PC-9 (cell line): ENCODE results near the gene PLCH2. TPM values are rescaled to one million over a fixed set of nuclear protein-coding genes. Genes with fewer than 3 reads are reported as not detected.

ENCODE experiments used
- BruUV-seq: library from RNA; stranded (reverse); fragments of 400-500 nt; replicated peaks from 2 replicates; lab custom pipeline; 2021; lab: Mats Ljungman, UMichigan
- CTCF ChIA-PET: fragments of 300-600 bp; sonication (Branson Sonifier 250); formaldehyde crosslinking; loops from one replicate; lab custom pipeline; 2022; ENCODE audit warnings: antibody characterized with exemption; lab: Charles Lee
- POLR2A ChIA-PET: fragments of 300-600 bp; sonication (Branson Sonifier 250); formaldehyde crosslinking; loops from one replicate; lab custom pipeline; 2022; ENCODE audit warnings: antibody characterized with exemption; ENCODE audit not compliant: unreplicated experiment; lab: Charles Lee
- DNase-seq, 2 experiments: peaks; one replicate each; pipeline versions ENCODE4 v3.0.0 to v3.0.0-alpha.2; 2015 to 2022; ENCODE audit warnings: mixed read lengths in 1 of 2
- H2AFZ ChIP-seq: fragments of 200-600 bp; sonication (generic); 2 replicates; pipeline ENCODE4 v1.8.1; 2017; ENCODE audit warnings: antibody characterized with exemption
- H3F3A ChIP-seq: fragments of 200-600 bp; sonication (generic); 2 replicates; pipeline ENCODE4 v1.8.1; 2017; ENCODE audit warnings: antibody characterized with exemption, mild to moderate bottlenecking, low read depth; ENCODE audit not compliant: insufficient read depth
- H3K27ac ChIP-seq: fragments of 200-600 bp; sonication (generic); 2 replicates; pipeline ENCODE4 v1.6.1; 2016; ENCODE audit warnings: mixed run types
- H3K27me3 ChIP-seq: fragments of 200-600 bp; sonication (generic); 2 replicates; pipeline ENCODE4 v1.6.1; 2016; ENCODE audit warnings: low read depth, mixed run types; ENCODE audit not compliant: insufficient read depth
- H3K36me3 ChIP-seq: fragments of 200-600 bp; sonication (generic); 2 replicates; pipeline ENCODE4 v1.6.1; 2016; ENCODE audit warnings: low read depth, mixed run types
- H3K4me1 ChIP-seq: fragments of 200-600 bp; sonication (generic); replicated peaks from 2 replicates; pipeline ENCODE4 v1.6.1; 2016; ENCODE audit warnings: mixed run types; ENCODE audit not compliant: insufficient read depth
- H3K4me2 ChIP-seq: fragments of 200-600 bp; sonication (generic); 2 replicates; pipeline ENCODE4 v1.6.1; 2017; ENCODE audit warnings: mixed run types
- H3K4me3 ChIP-seq: fragments of 200-600 bp; sonication (generic); 2 replicates; pipeline ENCODE4 v1.6.1; 2016; ENCODE audit warnings: mixed run types
- H3K79me2 ChIP-seq: fragments of 200-600 bp; sonication (generic); 2 replicates; pipeline ENCODE4 v1.6.1; 2017; ENCODE audit warnings: low read depth, mixed run types
- H3K9me2 ChIP-seq: fragments of 200-600 bp; sonication (generic); 2 replicates; pipeline ENCODE4 v1.8.1; 2017; ENCODE audit warnings: mild to moderate bottlenecking; ENCODE audit not compliant: insufficient read depth
- H3K9me3 ChIP-seq: fragments of 200-600 bp; sonication (generic); 2 replicates; pipeline ENCODE4 v1.8.1; 2016; ENCODE audit warnings: low read depth; ENCODE audit not compliant: insufficient read depth
- H4K20me1 ChIP-seq: fragments of 200-600 bp; sonication (generic); 2 replicates; pipeline ENCODE4 v1.8.1; 2017; ENCODE audit not compliant: insufficient read depth
- EZH2 ChIP-seq: fragments of 200-600 bp; sonication (generic); IDR thresholded peaks from 2 replicates; pipeline ENCODE4 v1.8.0; 2017; ENCODE audit warnings: antibody characterized with exemption, low read depth
- intact Hi-C: fragments of 100-400 bp; cut with micrococcal nuclease; formaldehyde crosslinking; loops from one replicate; pipeline ENCODE4 v1.10.0; 2022; ENCODE audit not compliant: unreplicated experiment
- total RNA-seq: library from RNA; stranded (reverse); gene quantifications from 2 replicates; pipeline ENCODE4 v1.2.3, GENCODE V29; 2021
- TF ChIP-seq, protein P1 (sequence below): fragments of 200-600 bp; sonication (generic); conservative IDR thresholded peaks from 2 replicates; pipeline ENCODE4 v1.6.1; 2017; ENCODE audit warnings: mixed run types, antibody characterized with exemption, mild to moderate bottlenecking, moderate library complexity

Gene PLCH2
- total RNA-seq, 1 experiment from 2014 or later = 0.98 TPM

DNA sequence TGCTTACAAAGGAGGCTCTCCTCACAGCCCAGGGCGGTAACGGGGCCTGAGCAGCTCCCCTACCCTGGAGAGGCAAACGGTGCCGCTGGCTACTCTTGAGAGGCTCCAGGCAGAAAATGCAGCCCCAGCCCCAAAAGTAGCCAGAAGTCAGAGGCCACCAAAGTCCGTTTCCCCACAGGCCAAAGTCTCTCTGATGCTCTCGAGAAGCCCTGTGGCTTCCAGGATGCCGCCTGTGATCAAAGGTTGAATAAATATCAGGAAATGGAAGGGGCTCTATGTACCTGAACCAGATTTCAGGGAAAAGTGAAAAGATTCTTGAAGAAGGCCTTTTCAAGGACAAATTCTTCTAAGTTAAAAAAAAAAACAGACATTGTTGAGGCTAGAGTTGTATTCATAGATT, 46.1 kb downstream of the PLCH2 start:
- no peak for DNase-seq
- H3K9me3 ChIP-seq = no peaks in the 10 kb centered on the region
- peaks cover 3% of the 10 kb centered on the region; the same call in 1 of the 2 replicates for H3F3A ChIP-seq
- peaks cover 31% of the 10 kb centered on the region for H4K20me1 ChIP-seq
- H3K4me1 ChIP-seq = peaks cover 17% of the 10 kb centered on the region
- no peak overlapping the region for H3K27ac ChIP-seq
- no peak overlapping the region for H3K4me3 ChIP-seq
- no peaks in the 10 kb centered on the region for H3K27me3 ChIP-seq
- TF ChIP-seq, protein P1, sequence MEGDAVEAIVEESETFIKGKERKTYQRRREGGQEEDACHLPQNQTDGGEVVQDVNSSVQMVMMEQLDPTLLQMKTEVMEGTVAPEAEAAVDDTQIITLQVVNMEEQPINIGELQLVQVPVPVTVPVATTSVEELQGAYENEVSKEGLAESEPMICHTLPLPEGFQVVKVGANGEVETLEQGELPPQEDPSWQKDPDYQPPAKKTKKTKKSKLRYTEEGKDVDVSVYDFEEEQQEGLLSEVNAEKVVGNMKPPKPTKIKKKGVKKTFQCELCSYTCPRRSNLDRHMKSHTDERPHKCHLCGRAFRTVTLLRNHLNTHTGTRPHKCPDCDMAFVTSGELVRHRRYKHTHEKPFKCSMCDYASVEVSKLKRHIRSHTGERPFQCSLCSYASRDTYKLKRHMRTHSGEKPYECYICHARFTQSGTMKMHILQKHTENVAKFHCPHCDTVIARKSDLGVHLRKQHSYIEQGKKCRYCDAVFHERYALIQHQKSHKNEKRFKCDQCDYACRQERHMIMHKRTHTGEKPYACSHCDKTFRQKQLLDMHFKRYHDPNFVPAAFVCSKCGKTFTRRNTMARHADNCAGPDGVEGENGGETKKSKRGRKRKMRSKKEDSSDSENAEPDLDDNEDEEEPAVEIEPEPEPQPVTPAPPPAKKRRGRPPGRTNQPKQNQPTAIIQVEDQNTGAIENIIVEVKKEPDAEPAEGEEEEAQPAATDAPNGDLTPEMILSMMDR = no peak
- no peak for TF ChIP-seq EZH2
- POLR2A ChIA-PET = no interaction called here
- peaks cover 38% of the 10 kb centered on the region for H3K79me2 ChIP-seq
- no peak overlapping the region for H3K4me2 ChIP-seq
- no peaks in the 10 kb centered on the region for H3K36me3 ChIP-seq
- H3K9me2 ChIP-seq = no peaks in the 10 kb centered on the region
- intact Hi-C loops = no loop called here
- CTCF ChIA-PET = no interaction called here
- BruUV-seq = no TSS peak
- no peak overlapping the region for H2AFZ ChIP-seq

DNA sequence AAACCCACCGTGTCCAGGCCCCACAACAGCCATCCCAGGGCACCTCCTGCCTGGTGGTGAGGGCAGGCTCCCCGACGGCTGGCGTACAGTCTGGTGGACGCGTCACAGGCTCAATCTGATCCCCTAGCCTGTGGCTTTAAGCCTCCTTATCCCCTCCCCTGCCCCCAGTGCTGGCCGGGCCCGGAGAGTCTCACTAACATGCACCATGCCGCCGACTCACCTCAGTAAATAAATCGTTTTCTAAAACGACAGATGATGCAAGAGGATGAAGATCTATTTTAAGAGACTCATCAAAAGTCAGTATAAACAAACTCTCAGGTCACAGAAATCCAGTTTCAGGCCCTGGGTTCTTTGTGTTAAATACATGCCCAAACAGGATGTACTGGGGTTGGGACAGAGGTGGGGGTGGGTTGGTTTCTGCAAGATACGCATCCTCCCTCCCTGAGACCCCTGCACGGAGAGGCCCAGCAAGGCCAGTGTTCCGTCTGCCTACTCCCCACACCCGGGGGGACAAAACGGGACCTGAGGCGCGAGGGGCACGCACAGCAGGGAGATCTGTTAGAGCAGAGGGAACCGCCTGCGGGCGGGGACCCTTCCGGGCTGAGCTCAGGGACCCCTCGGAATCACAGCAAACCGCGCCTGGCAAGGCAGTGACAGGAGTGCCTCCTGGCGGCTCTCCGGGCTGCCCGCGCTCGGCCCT, 47.3 kb downstream of the PLCH2 start:
- Histone ChIP-seq H3K4me2 (no peak overlapping the region), H3F3A (peaks cover 6% of the 10 kb centered on the region; the same call in 1 of the 2 replicates), H3K4me1 (peaks cover 18% of the 10 kb centered on the region), H2AFZ (no peak overlapping the region), H3K4me3 (no peak overlapping the region), H3K36me3 (no peaks in the 10 kb centered on the region), H4K20me1 (peaks cover 31% of the 10 kb centered on the region), H3K9me2 (no peaks in the 10 kb centered on the region), H3K79me2 (peaks cover 38% of the 10 kb centered on the region), H3K27me3 (no peaks in the 10 kb centered on the region), H3K9me3 (no peaks in the 10 kb centered on the region), H3K27ac (no peak overlapping the region)
- no TSS peak for BruUV-seq
- CTCF ChIA-PET = no interaction called here
- POLR2A ChIA-PET = no interaction called here
- TF ChIP-seq, protein P1 = no peak
- no peak for TF ChIP-seq EZH2
- DNase-seq = no peak
- intact Hi-C loops = no loop called here

DNA sequence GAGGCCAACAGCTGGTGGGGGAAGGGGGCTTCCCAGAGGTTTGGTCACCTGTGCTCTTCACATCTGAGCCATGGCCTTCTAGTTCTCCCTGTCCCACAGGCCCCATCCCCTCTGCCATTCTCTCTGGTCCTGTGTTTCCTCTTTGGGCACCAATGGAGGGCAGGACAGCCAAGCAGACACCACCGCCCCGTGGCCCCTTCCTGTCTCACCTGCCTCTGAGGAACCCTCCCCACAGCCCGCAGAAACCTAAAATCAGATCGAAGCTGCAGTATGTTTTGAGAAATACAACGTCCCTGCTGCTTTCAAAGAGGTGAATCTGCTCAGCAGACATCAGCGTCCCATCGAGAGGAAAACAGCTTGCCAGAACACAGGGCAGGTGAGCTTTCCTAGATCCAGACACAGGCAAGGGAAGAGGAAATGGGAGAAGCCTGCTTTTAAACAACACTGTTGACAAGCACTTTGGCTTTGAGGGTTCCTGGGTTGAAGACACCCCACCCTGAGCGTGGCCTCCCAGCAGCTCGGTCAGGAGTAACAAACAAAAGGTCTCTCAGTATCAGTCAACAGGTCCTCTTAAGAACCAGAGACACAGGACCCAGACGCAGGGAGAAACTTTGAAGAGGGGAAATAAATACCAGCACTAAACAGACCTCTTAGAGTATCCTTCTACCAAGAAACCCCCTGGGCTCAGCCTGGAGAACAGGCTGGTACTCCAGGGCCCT, 48.0 kb downstream of the PLCH2 start:
- Histone ChIP-seq H4K20me1 (peaks cover 31% of the 10 kb centered on the region), H3K27me3 (peaks cover 7% of the 10 kb centered on the region; the same call in 1 of the 2 replicates), H3K79me2 (peaks cover 38% of the 10 kb centered on the region), H3K4me1 (peaks cover 18% of the 10 kb centered on the region), H3K9me2 (no peaks in the 10 kb centered on the region), H3K27ac (no peak overlapping the region), H2AFZ (no peak overlapping the region), H3F3A (peaks cover 6% of the 10 kb centered on the region; the same call in 1 of the 2 replicates), H3K4me3 (no peak overlapping the region), H3K9me3 (no peaks in the 10 kb centered on the region), H3K36me3 (no peaks in the 10 kb centered on the region), H3K4me2 (peak overlapping the region; percentile 77; the same call in 1 of the 2 replicates)
- intact Hi-C loops = no loop called here
- POLR2A ChIA-PET = no interaction called here
- CTCF ChIA-PET = no interaction called here
- DNase-seq = no peak
- no TSS peak for BruUV-seq
- TF ChIP-seq EZH2 = no peak
- TF ChIP-seq, protein P1 = no peak
